ENCODE results near the gene TSC22D4. TPM values are rescaled to one million over a fixed set of nuclear protein-coding genes. Genes with fewer than 3 reads are reported as not detected.

TSC22D4 gene
- 45.5 and 51.3 TPM in 2 replicates for total RNA-seq

DNA sequence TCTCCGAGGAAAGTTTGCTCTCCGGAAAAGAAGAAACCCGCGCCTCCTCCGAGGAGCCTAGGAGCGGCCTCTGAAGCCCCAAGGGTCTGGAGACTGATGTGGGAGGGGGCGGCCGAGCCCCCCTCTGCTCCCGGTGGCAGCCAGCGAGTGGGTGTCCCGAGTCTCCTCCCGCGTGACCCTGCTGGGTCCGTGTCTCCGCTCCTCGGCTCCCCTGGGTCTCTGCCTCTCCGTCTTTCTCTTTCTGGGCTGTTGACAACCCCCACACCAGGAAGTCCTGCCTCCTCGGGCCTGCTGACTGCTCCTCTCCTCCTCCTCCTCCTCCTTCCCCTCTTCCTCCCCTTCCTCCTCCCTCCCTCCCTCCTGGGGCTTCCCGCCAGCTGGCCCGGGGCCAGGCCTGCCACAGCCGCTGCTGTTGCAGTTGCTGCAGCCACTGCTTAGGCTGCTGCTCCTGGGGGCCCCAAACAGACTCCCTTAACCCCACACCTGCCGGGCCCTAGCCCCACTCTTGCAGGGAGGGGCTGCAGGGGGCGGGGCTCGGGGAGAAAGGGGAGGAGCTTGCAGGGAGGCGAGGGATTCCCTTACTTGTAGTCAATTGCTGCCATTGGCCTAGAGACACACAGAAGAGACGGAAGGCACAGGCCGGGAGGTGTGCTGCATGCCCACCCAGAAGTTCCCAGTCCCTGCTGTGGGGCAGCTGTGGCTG, at the start of gene TSC22D4:
Gene TSC22D4, minus strand, starts transcription at position 257 of the 703 bp plus-strand sequence. CDS start 1,176 bp downstream, outside the sequence.

DNA sequence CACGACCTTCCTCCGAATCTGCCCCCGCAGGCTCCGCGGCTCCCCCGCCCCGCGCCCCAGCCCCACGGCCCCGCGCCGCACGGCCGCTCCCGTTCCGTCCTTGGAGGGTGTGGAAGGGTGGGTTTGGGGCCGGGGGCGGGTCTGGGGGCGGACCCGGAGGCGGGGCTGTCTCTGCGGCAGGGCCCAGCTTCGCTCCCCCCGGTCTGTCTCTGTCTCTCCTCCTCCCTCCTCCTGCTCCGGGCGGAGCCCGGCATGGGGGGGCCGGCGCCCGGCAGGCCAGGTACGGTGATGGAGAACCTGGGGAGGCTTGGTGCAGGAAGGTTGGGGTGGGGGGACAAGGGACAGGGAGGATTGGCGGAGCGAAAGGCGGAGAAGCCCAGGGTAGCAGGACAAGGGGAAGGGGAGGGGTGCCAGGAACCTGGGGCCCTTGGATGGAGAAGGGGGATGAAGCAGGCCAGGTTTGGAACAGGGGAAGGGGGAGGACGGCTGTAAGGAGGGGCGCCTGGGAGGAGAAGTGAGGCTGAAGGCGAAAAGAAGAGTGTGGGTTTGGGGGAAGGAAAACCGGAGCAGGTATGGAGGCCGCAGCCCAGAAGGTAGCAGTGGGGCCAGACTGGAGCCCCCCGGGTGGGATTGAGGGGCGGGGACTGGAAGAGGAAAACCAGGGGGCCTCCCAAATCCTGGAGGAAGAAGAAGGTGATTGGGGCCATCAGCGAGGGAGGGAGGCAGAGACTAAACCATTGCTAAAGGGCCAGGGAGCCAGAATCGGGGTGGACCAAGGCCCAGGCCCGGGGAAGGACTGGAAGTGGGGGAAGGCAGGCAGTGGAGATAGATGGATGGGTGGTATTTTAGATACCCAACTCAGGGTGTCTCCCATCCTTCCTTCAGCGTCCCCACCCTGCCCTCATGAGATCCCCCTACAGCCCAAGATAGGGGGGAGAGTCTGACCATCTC, 5.0 kb upstream of the TSC22D4 start, which contains the start of gene NYAP1:
Gene NYAP1, plus strand, starts transcription at position 206 of the 951 bp plus-strand sequence. CDS start 1,385 bp downstream, outside the sequence.

DNA sequence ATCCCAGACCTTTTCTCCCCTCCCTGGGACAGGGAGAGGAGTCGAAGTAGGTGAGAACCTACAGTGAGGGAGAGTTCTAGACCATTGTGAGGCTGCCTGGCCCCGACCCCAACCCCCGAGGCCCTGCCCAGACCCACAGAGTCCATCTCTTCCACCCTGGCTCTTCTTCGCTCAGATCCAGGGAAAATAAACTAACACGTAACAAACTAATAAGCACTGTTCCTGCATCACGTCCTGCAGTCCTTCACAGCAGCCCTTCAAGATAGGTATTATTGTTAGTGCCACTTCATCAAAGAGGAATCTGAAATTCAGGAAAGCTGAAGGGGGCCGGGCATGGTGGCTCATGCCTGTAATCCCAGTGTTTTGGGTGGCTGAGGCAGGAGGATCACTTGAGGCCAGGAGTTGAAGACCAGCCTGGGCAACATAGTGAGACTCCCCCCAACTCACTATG, 14.8 kb downstream of the TSC22D4 start, which contains the start of gene SPACDR:
Gene SPACDR, minus strand, starts transcription at position 51 of the 451 bp plus-strand sequence. CDS start 235 bp downstream, outside the sequence.

GRCh38 chr7:100429637-100430492, 49.1 kb downstream of the TSC22D4 start, which contains the start of gene MEPCE:
Gene MEPCE, plus strand, starts transcription at chr7:100429831. Its CDS starts 188 bp downstream, at chr7:100430019.

DNA sequence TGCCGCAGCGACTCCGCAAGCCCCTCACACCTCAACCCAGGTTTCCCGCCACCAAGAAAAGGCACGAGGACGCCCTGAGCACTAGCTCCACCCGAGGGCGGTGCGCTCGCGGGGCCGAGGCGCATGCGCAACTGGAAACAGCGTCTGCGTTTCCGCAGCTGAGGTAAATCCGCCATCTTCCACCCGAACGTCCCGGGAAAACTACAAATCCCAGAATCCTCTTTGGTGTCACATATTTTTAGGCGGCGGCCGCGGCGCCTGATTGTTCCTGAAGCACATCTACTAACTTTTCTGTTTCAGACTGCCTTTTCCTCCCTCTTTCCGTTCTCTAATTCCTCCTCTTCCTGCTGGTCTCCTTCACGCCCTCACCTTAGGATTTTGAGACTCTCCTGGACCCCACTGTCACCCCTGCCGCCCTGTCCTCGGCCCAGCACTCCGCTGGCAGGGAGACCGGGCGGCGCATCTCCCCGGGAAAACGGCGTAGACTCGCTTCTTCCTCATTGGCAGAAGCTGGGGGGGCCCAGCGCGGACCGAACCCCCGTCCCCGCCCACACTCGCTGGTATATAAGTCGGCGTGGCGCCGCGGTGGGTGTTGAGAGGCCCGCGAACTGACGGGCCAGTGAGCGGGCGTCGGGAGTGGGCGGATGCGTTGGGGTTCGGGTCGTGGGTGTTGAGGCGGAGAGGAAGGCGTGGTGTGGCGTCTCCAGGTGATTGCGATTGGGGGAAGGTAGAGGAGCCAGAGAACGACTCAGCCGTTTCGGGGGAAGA, 50.6 kb downstream of the TSC22D4 start, which contains the start of gene ZCWPW1:
Gene ZCWPW1, minus strand, starts transcription at position 505 of the 768 bp plus-strand sequence. CDS start 8,054 bp downstream, outside the sequence.

Other genes with a start within 250 kb of the TSC22D4 start
- gene SPDYE3, start 171.5 kb downstream of the TSC22D4 start, total RNA-seq, result not detected in 2 replicates
- gene PILRB, start 121.1 kb downstream of the TSC22D4 start, total RNA-seq, result 15.7 and 24.2 TPM in 2 replicates
- gene PILRA, start 105.7 kb downstream of the TSC22D4 start, total RNA-seq, result 0.38 and 0.65 TPM in 2 replicates
- gene ZCWPW1, start 50.5 kb downstream of the TSC22D4 start, total RNA-seq, result 0.29 and 0.98 TPM in 2 replicates
- 43.3 and 59.4 TPM in 2 replicates for gene MEPCE, start 49.4 kb downstream of the TSC22D4 start, total RNA-seq
- gene PPP1R35, start 42.7 kb downstream of the TSC22D4 start, total RNA-seq, result 10.6 and 21.9 TPM in 2 replicates
- 0.33 and 0.48 TPM in 2 replicates for gene SPACDR, start 15.0 kb downstream of the TSC22D4 start, total RNA-seq
- 4.0 and 4.6 TPM in 2 replicates for gene NYAP1, start 4.7 kb upstream of the TSC22D4 start, total RNA-seq
- 49.3 and 52.9 TPM in 2 replicates for gene AGFG2, start 60.0 kb upstream of the TSC22D4 start, total RNA-seq
- not detected in 2 replicates for gene SAP25, start 94.7 kb upstream of the TSC22D4 start, total RNA-seq
- gene LRCH4, start 106.9 kb upstream of the TSC22D4 start, total RNA-seq, result 21.2 and 24.6 TPM in 2 replicates
- gene FBXO24, start 107.1 kb upstream of the TSC22D4 start, total RNA-seq, result 0.19 and 0.65 TPM in 2 replicates
- 0.38 and 1.6 TPM in 2 replicates for gene PCOLCE, start 123.1 kb upstream of the TSC22D4 start, total RNA-seq
- gene MOSPD3, start 133.3 kb upstream of the TSC22D4 start, total RNA-seq, result 12.0 and 14.4 TPM in 2 replicates
- gene TFR2, start 162.3 kb upstream of the TSC22D4 start, total RNA-seq, result under 0.01 and 0.38 TPM in 2 replicates
- gene ACTL6B, start 177.2 kb upstream of the TSC22D4 start, total RNA-seq, result not detected in 2 replicates
- 122 and 150 TPM in 2 replicates for gene GNB2, start 194.5 kb upstream of the TSC22D4 start, total RNA-seq
- gene GIGYF1, start 215.0 kb upstream of the TSC22D4 start, total RNA-seq, result 22.8 and 26.1 TPM in 2 replicates
- 39.2 and 43.6 TPM in 2 replicates for gene POP7, start 226.9 kb upstream of the TSC22D4 start, total RNA-seq
- gene EPO, start 241.3 kb upstream of the TSC22D4 start, total RNA-seq, result not detected in 2 replicates

Measured in vein endothelial cell (primary cell).